H1 (cell line): ENCODE results near the gene F2RL2. TPM values are rescaled to one million over a fixed set of nuclear protein-coding genes. Genes with fewer than 3 reads are reported as not detected.

Source experiments
- CHD1 ChIP-seq: IDR thresholded peaks from 2 replicates; pipeline ENCODE4 v1.6.1; 2012; ENCODE audit warnings: low read depth, low read length, improper control_type of control experiment
- CHD2 ChIP-seq: IDR thresholded peaks from 2 replicates; pipeline ENCODE4 v1.6.1; 2012; ENCODE audit warnings: low read length, improper control_type of control experiment
- FOSL1 ChIP-seq: IDR thresholded peaks from 2 replicates; pipeline ENCODE4 v1.6.1; 2011; ENCODE audit warnings: mild to moderate bottlenecking, low read depth, low read length, moderate library complexity; ENCODE audit not compliant: insufficient read depth
- HDAC2 ChIP-seq, 2 experiments: fragments of 300-600 bp in 1 of 2; sonication (generic) in 1 of 2; IDR thresholded peaks; 2 replicates each; pipeline ENCODE4 v1.6.1; 2011 to 2012; ENCODE audit warnings: low read depth in 2 of 2, low read length in 2 of 2, mild to moderate bottlenecking in 2 of 2, moderate library complexity in 2 of 2, borderline replicate concordance in 1 of 2, inconsistent platforms in 1 of 2
- KDM4A ChIP-seq: IDR thresholded peaks from one replicate; pipeline ENCODE4 v1.7.1; 2012; ENCODE audit warnings: low read depth, mild to moderate bottlenecking, moderate library complexity, low read length, inconsistent platforms; ENCODE audit not compliant: severe bottlenecking
- KDM5A ChIP-seq: fragments of 200-600 bp; IDR thresholded peaks from 2 replicates; pipeline ENCODE4 v1.7.1; 2012; ENCODE audit warnings: mild to moderate bottlenecking, low read length, inconsistent platforms, mixed read lengths
- SAP30 ChIP-seq: fragments of 300-600 bp; sonication (generic); IDR thresholded peaks from 2 replicates; pipeline ENCODE4 v1.7.1; 2012; ENCODE audit warnings: low read length, moderate library complexity, mild to moderate bottlenecking, inconsistent platforms; ENCODE audit not compliant: insufficient read depth, insufficient replicate concordance
- SRF ChIP-seq: IDR thresholded peaks from 2 replicates; pipeline ENCODE4 v1.6.1; 2011; ENCODE audit warnings: mild to moderate bottlenecking, low read depth, low read length, moderate library complexity
- USF2 ChIP-seq: IDR thresholded peaks from 2 replicates; pipeline ENCODE4 v1.6.1; 2011; ENCODE audit warnings: low read length, improper control_type of control experiment
- ZNF274 ChIP-seq: IDR thresholded peaks from 2 replicates; pipeline ENCODE4 v1.7.0; 2012; ENCODE audit warnings: low read length, borderline replicate concordance; ENCODE audit errors: extremely low read depth
- polyA plus RNA-seq, 7 experiments: library from polyadenylated mRNA; depleted of rRNA in 3 of 7; stranded (reverse) in 5 of 7; unstranded in 2 of 7; fragments of >200 nt in 5 of 7; fragments of 200-250 nt in 2 of 7; gene quantifications; 1 replicate in 5 of 7; 2 replicates in 1 of 7; 4 replicates in 1 of 7; pipeline versions ENCODE4 v1.2.1 to v1.2.3, GENCODE V29; 2011 to 2013; ENCODE audit warnings: missing spikeins in 2 of 7, mixed read lengths in 2 of 7
- total RNA-seq: library from RNA; stranded (reverse); fragmentation: NEBNext Ultra II Directional; extraction: Animal tissue kit (Norgen Biotek cat#: 25700); gene quantifications from 2 replicates; pipeline ENCODE4 v1.2.1, GENCODE V29; 2021

F2RL2 gene
- total and polyA plus RNA-seq, 2 of the 8 experiments (the other 6 are each of a cell fraction or from before 2014, with no cell fraction given) = 0.03 to 0.07 TPM

GRCh38 chr5:76657683-76658311 lies 34.6 kb upstream of the F2RL2 start (continued):
- TF ChIP-seq ZNF274 (no peak), CHD1 (no peak), CHD2 (no peak), SAP30 (no peak), KDM4A (no peak), HDAC2 (IDR thresholded peaks at IDR 0.05; ENCODE audit: borderline replicate concordance in 1 of 2, low read depth in 2 of 2, low read length in 2 of 2) (no peak), KDM5A (no peak), USF2 (no peak), FOSL1 (no peak), SRF (no peak)
